Measurements from ENCODE around the gene RNF148.

The RNF148 gene, protein sequence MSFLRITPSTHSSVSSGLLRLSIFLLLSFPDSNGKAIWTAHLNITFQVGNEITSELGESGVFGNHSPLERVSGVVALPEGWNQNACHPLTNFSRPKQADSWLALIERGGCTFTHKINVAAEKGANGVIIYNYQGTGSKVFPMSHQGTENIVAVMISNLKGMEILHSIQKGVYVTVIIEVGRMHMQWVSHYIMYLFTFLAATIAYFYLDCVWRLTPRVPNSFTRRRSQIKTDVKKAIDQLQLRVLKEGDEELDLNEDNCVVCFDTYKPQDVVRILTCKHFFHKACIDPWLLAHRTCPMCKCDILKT

GRCh38 chr7:122702872-122703510 lies at the start of gene RNF148:
RNF148 (minus strand) TSS chr7:122702922; CDS start chr7:122702750, 172 bp downstream.
- DNase-seq (ENCODE audit: low read depth in 2 of 2), result no peak

DNA sequence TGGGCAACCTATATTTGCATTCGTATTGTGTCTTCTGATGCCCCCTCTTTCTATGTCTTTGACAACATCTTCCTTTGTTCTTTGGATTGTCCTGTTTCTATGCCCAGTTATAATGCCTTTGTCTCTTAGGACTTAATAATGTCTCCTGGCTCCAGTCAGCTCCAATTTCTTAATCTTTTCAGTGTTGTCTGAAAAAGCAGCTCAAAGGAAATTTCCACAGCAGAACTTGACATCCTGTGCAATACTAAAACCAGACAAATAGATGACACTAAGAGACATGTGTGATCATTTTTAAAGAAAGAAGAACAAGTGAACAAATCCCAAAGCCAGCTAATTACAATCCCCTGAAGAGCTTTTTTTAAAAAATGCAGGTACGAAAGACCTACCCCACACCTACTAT lies 47.7 kb upstream of the RNF148 start:
- no peak for DNase-seq (ENCODE audit: low read depth in 2 of 2)

DNA sequence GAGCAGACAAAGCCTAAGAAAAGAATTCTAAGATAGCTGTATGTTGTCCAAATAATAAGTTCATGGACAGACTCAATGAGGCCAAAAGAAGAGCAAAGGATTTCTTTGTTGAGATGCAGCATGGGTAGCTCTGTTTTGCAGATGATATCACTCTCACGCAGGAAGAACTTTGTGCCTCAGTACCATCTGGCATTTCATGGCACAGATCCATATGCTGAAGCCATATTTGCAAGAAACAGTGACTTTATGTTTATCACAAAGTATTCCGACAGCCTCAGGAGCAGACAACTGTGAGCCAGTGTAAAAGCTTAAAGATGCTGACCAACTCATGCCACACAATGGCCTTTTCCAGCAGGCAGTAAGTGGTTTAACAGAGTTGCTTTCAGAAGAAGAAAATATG lies 45.5 kb upstream of the RNF148 start:
- no peak for DNase-seq (ENCODE audit: low read depth in 2 of 2)

DNA sequence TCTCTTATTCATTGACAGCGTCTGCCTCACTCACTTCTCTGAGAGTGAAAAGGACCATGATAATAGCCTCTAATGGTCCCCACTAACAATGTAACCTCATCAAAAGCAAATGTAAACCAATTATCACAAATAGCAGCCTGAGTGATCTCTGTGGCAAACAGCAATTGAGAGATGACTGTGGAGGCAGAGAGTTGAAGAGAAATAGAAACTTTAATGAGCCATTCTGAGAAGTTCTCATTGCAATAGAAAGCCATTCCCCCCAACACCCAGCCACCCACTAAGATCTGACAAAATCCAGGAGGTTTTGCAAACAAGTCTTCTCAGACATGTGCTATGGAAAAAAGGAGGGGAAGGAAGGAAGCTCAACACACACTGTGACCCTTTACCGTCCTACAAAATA lies 44.2 kb upstream of the RNF148 start:
- no peak for DNase-seq (ENCODE audit: low read depth in 2 of 2)

GRCh38 chr7:122743211-122743610 lies 40.5 kb upstream of the RNF148 start:
- no peak for DNase-seq (ENCODE audit: low read depth in 2 of 2)

DNA sequence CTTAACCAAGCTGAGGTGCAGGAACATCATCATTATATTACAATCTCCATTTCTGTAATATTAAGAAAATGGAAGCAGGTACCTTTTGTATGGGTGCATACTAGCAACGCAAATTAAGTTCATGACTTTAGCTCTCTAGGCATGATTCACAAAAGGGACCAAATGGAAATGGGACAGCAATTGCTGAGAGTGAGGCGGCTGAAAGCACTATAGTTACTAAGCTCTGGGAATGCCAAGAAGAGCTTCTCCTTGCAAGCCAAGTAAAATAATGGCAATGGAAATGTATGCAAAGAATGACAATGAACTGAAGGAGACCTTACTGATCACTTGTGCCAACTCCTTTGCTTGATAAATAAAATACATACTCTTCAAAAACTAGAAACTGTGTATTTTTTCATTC lies 36.2 kb upstream of the RNF148 start:
- DNase-seq (ENCODE audit: low read depth in 2 of 2), result no peak

DNA sequence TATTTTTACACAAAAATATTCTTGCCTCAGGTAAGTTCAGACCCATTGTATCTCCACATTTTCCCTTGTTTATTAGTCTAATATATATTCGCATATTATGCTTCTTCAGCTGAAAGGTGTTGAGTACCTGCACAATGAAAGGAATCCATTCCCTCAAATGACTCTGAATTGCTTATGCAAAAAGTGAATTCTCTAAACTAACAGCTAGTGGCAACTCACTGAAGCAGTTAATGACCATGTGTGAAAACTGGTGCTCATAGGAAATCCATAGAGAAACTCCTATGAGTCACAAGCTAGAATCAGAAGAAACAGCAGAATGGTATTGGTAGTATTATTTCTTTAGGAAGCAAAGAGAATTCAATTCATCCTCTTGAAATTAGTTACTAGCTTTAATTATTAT lies 33.5 kb upstream of the RNF148 start:
- DNase-seq (ENCODE audit: low read depth in 2 of 2), result no peak

DNA sequence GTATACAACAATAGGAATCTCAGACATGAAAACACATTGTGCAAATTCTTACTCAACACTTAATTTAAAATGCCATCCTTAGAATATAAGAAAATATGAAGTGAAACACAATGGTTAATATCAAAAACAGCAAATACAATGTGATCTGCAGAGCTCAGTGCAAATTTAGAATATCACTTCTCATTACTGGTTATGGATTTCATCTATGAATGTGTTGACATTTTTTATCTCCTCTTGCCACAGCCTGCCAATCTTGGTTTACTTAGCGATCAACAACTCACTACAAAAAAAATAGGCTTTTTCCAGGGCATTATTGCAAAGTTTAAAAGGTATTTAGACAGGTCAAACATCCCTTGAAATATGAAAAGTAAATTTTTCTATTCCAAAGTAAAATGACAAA lies 25.0 kb upstream of the RNF148 start:
- no peak for DNase-seq (ENCODE audit: low read depth in 2 of 2)

GRCh38 chr7:122727354-122727753 lies 24.6 kb upstream of the RNF148 start:
- DNase-seq (ENCODE audit: low read depth in 2 of 2), result no peak

GRCh38 chr7:122726881-122727280 lies 24.2 kb upstream of the RNF148 start:
- no peak for DNase-seq (ENCODE audit: low read depth in 2 of 2)

DNA sequence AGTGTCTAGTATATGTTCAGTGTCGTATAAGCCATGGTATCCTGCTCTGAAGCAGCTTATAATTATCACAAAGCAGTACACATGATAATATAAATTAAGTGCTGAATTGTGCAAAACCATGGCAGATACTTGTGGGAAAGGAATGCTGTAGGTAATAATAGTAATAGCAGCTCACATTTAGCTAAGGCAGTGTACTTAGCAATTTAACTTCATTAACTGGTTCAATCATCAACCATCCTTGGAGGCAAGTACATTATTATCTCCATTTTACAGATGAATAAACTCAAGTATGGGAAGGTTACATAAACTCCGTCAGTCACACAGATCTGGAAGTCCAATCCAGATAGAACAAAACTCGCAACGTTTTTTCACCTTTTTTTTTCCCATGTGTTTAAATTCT lies 21.6 kb upstream of the RNF148 start:
- DNase-seq (ENCODE audit: low read depth in 2 of 2), result no peak

DNA sequence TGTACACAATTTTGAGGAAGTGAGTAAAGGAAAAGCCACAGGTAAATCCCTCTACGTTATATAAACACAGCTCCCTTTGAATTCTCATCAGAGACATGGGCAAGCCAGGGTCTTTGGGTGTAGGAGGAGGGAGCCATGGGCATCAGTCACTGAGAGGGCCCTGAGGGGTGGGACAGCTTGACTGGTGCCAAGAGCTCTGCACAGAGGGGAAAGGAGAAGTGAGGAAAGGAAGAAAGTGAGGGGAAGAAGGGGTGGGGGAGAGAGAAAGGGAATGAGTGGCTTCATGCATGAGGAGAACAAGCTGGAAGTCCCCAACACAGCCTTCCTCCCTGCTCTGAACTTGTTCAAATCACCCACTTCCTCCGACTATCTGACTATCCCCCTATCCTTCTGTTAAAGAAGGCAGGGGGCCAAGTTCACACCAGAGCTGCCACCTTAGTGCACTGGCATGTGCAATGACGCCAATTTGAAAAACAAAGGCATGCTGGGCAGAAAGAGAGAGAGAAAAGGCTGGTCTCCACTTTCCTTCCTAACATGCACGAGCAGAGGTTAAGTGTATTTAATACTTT lies 16.4 kb upstream of the RNF148 start:
- DNase-seq (ENCODE audit: low read depth in 2 of 2), result no peak

GRCh38 chr7:122717356-122718089 lies 14.8 kb upstream of the RNF148 start:
- no peak for DNase-seq (ENCODE audit: low read depth in 2 of 2)

- DNase-seq (ENCODE audit: low read depth in 2 of 2), result no peak
These were observed 12.5 kb upstream of the RNF148 start for GRCh38 chr7:122715183-122715582.

DNA sequence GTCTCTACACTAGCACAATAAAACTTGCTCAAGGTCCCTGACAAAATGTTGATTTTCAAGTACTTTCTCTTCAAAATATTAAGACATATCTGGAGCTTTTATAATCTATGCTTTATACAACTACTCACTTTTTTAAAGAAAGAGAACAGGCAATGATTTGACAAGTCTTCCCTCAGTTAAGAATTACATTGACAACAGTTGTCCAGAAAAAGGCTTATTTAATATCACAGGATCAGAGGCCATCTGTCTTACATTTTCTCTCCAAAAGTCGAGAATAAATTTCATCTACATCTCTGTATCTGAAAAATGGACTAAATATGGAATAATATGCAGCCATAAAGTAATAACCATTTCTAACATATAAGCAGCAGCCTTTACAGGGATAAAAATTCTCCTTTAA lies 8.2 kb upstream of the RNF148 start:
- no peak for DNase-seq (ENCODE audit: low read depth in 2 of 2)

- no peak for DNase-seq (ENCODE audit: low read depth in 2 of 2)
These were observed 7.4 kb upstream of the RNF148 start for GRCh38 chr7:122709930-122710646.

DNA sequence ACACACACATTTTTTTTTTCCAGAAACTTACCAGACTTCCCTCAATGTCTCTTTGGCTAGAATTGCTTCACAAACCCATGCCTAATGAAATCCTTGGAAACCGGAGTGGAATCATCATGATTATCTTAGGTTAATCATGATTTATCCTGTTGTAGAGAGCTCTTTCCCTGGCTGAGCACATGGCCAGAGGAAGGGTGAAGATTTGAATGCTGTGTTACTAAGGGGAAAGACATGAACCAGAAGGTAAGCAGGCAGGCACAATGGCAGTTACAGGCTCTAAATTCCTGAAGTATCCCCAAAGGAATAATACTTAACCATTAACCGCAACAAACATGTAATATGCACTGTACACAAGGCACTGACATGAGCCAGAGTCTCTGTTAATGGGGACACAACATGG lies 4.1 kb upstream of the RNF148 start:
- DNase-seq (ENCODE audit: low read depth in 2 of 2), result no peak

GRCh38 chr7:122699017-122699416 lies 3.7 kb downstream of the RNF148 start, which contains the start of gene RNF133:
RNF133 (minus strand) TSS chr7:122699117; CDS start chr7:122698918, 199 bp downstream.
- DNase-seq (ENCODE audit: low read depth in 2 of 2), result no peak

DNA sequence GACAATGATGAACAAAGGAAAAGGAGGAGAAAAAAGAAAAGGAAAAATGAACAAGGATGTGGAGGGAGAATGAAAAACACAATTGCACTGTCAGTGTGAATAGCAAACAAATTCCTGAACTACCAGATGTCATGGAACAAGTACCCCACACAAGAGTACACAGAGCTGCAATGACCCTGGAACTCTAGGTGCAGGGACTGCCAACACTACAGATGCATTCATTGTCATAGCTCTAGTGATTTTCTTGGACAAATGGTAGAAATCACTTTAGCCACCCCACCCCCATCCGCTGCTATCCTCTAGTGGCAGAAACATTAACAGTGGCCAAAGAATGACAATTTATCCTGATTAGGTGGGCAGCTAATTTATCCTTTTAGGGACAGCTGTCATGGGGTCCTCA lies 6.9 kb downstream of the RNF148 start:
- DNase-seq (ENCODE audit: low read depth in 2 of 2), result no peak

- no peak for DNase-seq (ENCODE audit: low read depth in 2 of 2)
These were observed 8.0 kb downstream of the RNF148 start for GRCh38 chr7:122694697-122695096.

DNA sequence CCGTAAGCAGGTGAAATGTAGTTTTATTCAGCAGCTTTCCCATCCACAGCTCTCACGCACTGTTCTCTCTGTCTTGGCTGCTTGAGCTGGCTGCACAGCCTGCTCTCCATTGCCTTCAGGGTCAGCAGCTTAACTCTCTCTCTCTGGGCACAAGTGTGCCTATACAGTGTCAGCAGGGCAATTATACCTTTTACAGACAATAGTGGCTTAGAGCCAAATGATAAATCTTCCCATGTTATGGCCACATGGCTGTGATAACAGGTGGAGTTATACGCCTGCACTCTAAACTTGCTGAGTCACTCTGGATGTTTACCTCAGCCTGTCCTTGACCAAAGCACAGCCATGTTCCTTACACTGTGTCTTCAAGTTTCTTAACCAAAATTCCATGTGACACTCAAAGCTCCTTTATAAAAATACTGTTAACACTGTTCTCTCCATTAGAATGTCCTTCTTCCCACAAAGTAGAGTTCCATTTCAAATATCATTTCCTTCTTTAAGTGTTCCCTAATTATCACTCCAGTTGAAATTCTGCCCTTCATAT lies 9.9 kb downstream of the RNF148 start:
- no peak for DNase-seq (ENCODE audit: low read depth in 2 of 2)

Data from fibroblast of skin of left quadriceps (primary cell).